ENCODE data around the gene SLC16A1.
"Not testable (repeated sequence)": the region's sequence is repeated elsewhere in the genome, so short reads cannot be mapped to it uniquely, and the experiment has no call there.

SLC16A1 gene

DNA sequence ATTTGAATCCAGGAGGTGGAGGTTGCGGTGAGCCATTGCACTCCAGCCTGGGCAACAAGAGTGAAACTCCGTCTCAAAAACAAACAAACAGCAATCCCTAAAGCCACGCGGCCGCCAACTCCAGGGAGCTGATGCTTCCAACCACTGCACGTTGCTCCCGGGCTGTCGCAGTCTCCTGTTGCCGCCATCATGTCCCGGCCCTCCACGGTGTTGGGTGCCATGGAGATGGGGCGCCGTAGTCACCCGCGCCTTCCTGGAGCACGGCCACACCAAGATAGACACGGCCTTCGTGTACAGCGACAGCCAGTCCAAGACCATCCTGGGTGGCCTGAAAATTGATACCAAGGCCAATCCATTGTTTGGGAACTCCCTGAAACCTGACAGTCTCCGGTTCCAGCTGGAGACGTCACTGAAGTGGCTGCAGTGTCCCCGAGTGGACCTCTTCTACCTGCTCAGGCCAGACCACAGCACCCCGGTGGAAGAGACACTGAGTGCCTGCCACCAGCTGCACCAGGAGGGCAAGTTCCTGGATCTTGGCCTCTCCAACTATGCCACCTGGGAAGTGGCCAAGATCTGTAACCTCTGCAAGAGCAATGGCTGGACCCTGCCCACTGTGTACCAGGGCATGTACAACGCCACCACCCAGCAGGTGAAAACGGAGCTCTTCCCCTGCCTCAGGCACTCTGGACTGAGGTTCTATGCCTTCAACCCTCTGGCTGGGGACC, 32.6 kb downstream of the SLC16A1 start:
- DNase-seq = no peak

DNA sequence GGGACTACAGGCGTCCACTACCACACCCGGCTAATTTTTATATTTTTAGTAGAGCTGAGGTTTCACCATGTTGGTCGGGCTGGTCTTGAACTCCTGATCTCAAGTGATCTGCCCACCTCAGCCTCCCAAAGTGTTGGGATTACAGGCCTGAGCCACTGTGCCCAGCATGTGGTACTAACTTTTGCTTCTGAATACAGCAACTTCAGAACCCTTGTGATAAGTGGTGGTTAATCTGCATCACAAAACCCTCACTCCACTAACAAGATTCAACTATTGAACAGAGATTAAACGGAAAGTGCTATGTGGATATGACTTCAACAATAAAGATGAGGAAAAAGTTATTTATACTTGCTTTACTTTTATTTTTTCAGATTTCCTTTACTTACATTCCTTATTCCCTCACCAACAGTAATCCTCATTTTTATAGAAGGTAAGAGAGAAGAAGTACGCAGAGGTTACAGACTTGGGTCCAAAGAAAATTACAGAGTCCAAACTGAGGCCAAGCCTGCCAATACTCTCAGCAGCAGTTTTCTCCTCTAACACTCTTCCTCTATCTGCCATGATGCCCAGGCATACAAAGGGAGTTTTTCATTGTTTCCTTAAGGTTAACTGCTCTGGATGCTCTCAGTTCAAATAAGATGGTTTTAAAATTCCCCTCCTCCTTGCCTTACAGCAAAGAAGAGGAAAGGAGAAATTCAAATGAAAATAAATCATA, 44.3 kb downstream of the SLC16A1 start:
- DNase-seq = no peak

DNA sequence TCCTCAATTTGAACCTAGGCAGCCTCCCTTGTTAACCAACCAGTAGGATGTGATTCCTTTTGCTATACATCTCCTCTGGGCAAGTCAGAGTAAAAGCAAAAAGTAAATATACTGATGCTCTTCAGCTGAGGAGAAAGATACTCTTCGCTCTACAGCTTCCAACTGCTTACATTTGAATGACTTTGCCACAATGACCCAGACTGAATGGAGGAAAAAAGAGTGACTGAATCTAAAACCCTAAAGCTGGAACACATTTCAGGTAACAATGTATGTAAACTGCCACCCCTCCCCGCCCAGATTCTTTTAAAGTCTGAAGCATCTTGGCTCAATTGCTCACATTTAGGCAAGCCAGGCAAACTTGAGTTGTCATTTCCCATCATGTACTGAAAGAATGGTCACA, 46.1 kb downstream of the SLC16A1 start:
- no peak for DNase-seq

DNA sequence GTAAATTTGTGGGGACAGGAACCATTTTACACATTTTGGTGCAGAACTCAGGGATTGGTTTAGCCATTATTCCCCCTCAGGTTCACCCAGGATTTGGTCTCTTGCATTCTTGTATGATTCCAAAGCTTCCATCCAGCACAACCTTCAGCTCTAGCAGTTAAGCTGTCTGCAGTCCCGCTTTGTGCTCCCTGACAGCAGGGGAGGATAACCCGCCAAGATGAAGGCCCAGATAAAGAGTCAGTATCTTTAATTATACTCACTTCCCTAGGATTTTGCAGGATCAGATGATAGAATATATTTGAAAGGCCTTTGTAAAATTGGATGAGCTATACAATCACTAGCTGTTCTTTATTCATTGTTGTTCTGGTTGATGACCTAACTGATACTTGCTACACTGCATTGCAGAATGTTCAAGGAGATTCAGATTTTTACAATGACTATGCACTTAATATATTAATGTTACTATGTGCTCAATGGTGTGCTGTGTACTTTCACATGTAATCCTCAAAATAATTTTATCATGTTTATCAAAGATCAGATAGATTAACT, 49.8 kb downstream of the SLC16A1 start:
- no peak for DNase-seq

DNA sequence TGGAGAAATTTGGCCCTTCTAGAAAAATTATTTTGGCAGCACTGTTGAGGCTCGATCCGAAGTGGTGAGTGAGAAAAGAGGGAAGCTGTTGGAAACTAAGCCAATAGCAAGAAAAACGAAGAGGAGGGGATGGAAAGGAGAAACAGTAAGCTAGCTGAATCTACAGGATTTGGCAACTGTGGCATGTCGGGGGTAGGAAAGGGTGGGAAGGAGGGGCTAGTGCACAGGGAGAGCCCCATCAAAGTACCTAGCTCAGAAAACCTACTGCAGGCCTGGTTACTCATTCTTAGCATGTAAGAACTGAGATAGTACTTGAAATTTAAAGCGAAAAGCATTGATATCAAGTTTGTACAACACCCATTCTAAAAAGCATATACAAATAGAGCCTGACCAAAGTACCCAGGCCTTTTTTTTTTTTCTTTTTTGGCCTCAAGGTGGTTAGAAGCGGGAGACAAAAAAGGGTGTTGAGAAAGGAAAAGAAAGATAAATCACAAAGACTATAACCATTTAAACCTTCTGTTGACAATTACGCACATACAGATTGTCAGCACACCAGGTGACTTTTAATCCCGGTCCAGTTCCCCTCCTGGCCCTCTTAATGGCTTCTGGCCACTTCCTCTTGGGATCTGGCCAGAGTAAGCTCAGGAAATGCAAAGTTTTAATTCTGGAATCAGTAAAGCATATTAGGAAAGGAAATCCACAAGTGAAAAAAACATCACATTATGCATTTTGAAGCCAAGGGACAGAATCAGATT, 50.4 kb downstream of the SLC16A1 start:
- DNase-seq = no peak

DNA sequence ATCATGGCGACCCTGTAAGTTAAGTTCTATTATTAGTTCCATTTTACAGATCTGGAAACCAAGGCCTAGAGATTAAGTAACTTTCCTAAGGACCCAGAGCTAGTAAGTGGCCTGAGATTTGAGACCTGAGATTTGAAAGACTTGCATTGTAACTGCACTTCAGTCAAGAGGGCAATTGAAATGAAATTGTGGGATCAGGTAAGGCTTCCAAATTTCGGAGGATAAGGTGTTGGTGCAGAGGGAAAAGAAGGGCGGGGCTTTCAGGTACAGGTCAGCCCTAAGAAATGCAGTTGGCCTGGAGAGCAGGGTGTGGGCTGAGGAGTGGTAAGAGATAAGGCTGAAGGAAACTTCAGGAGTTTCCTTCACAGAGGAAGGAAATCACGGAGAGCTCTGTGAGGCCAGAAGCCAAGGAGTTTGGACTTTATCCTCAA, 51.1 kb downstream of the SLC16A1 start:
- no peak for DNase-seq

DNA sequence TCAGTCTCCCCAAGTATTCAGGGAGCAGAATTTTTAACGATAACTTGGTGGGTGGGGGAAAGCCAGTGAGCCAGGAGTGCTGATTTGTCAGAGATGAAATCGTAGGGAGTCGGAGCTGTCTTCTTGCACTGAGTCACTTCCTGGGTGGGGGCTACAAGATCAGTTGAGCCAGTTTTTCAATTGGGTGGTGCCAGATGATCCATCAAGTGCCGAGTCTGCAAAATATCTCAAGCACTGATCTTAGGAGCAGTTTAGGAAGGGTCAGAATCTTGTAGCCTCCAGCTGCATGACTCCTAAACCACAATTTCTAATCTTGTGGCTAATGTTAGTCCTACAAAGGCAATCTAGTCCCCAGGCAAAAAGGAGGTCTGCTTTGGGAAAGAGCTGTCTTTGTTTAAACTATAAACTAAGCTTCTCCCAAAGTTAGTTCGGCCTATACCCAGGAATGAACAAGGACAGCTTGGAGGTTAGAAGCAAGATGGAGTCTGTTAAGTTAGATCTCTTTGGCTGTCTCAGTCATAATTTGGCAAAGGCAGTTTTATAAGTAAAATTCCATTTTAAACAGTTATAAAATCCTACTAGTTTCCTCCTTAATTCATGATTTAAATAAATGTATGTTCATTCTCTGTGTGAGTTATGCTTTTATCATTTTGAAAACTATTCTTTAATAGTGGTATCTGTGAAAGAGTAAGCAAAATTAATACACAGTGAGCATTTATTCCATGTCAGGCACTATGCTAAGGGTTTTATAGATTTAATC, 51.7 kb downstream of the SLC16A1 start:
- DNase-seq = no peak

DNA sequence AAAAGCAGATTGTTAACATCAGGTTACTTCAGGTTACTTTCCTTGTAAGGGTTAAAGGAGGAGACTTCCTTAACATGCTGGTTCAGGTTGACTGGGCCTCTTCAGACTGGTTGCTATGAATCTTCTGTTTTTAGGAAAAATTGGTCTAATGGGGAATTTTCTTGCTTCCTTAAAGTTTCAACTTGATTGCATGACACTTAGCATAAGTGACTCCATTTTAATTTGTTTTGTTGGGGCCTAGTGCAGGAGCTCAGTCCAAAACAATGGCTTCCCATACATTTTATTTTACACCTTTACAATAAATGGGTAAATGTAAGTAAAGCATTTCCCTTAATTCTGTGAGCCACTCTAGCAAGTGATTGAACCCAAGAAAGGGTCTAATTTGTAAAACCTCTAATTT, 53.8 kb downstream of the SLC16A1 start:
- DNase-seq = no peak

DNA sequence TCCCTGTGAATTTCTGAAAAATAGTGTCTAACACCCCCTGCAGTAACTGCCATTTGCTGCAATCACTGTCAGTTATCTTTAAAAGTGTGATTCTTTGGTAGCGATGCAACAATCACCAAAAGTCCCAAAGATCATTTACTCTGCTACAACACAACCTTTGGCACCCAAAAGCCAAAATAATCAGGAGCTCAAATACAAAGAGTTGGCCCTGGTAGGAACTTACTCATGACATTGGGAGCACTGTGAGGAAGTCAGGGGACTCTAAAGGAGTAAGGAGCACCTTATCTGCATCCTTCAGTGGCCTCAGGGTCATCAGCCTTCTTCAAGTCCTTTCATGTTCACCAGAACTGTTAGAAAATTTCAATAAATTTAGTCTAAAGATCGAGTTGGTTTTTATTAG, 54.6 kb downstream of the SLC16A1 start:
- DNase-seq = no peak

DNA sequence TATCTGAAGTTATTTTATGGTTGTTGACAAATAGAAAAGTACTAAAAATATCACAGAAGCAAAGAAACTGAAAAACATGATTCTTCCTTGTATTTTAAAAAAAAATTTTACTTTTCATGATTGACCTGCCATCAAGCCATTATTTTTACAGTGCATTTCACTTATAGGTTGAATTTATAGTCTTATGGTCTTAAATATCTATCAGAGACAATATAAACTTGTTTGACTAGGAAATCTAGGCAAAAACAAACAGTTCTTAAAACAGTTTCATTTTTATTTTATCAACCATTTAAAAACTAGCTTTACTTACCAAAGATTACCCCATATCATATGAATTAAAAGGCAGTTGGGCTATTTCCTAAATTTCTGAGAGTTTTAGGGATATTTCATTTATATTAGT, 59.2 kb downstream of the SLC16A1 start:
- DNase-seq = no peak

DNA sequence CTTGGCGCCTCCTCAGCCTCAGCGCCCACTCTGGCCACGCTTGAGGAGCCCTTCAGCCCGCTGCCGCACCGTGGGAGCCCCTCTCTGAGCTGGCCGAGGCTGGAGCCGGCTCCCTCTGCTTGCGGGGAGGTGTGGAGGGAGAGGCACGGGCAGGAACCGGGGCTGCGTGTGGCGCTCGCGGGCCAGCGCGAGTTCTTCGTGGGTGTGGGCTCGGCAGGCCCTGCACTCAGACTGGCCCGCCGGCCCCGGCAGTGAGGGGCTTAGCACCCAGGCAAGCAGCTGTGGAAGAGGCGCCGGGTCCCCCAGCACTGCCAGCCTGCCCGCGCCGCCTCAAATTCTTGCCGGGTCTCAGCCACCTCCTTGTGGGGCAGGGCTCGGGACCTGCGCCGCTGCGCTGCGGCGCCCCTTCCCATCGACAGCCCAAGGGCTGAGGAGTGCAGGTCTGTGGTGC, 61.4 kb downstream of the SLC16A1 start:
- no peak for DNase-seq

DNA sequence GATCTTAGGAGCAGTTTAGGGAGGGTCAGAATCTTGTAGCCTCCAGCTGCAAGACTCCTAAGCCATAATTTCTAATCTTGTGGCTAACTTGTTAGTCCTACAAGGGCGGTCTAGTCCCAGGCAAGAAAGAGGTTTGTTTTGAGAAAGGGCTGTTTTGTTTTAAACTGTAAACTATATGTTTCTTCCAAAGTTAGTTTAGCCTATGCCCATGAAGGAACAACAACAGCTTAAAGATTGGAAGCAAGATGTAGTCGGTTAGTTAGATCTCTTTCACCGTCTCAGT, 62.0 kb downstream of the SLC16A1 start:
- DNase-seq = no peak

DNA sequence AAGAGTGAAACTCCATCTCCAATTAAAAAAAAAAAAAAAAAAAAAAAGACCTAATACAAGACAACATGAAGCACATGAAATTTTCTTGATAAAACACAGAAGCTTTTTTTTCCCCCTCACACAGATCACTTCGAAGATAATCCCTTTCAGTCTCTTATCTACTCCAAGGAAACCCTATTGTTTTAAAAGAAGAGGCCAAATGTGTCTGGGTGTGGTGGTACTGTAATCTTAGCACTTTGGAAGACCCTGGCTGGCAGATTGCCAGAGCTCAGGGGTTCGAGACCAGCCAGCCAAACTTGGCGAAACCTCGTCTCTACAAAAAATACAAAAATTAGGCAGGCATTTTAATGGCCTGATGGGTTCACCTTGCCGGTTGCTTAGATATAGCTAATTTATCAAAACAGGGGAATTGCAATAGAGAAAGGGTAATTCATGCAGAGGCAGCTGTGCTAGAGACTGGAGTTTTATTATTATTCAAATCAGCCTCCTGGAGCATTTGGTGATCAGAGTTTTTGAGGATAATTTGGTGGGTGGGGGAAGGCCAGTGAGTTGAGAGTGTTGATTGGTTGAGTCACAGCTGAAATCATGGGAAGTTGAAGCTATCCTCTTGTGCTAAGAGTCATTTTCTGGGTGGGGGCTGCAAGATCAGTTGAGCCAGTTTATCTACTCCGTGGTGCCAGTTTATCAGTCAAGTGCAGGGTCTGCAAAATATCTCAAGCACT, 62.5 kb downstream of the SLC16A1 start:
- no peak for DNase-seq

DNA sequence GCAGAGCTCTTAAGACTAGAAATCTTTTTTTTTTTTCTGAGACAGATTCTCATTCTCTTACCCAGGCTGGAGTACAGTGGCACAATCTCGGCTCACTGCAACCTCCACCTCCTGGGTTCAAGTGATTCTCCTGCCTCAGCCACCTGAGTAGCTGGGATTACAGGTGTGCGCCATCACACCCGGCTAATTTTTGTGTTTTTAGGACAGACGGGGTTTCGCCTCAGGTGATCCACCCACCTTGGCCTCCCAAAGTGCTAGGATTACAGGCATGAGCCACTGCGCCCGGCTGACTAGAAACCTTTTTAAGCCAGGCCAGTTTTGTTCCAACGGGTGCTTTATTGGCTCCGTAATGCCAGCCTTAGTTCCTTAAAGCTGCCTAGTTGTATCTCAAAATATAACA, 66.1 kb downstream of the SLC16A1 start:
- DNase-seq = not testable (repeated sequence)

DNA sequence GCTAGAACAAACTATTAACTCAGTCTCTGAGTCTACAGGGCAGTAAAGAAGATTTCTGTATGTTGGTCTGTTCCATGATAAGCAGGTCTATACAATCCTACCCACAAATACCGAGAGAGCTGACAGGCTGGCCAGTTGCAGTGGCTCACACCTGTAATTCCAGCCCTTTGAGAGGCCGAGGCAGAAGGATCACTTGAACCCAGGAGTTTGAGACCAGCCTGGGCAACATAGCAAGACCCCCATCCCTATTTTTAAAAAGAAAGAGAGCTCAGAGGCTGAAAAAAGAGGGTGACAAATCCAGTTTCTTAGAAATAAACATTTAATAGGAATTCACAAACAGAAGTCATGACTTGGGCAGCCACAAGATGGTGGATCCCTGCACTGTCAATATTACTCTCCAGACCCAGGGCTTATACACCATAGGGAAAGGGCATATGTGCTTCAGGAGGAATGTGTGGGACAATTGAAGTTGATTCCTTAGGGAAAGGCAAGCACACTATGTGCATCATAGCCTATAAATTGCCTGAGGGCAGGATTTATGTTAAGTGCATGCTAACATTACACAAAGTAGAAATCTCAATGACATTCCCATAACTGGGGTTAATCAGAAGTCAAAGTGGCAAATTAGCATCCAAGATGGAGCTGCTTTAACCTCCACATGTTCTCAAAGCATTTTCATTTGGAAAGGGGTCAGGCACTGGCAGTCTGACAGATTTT, 66.8 kb downstream of the SLC16A1 start:
- no peak for DNase-seq

DNA sequence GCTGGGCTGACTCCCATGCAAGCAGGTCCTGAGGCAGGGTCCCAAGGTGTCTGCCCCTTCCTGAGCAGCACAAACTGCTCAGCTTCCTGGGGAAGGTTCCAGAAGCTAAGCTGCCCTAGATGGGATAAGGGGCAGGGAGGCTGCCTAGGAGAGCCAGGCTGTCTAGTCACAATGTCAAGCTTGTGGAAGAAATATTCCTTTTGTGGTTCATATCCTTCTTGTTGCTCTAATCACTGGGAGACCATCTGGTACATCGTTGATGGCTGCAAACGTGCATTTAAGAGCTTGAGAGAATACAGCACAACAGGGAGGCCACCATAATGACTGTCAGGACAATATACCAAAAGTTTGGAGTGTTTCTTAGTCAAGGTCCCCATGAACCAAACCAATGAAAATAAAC, 67.4 kb downstream of the SLC16A1 start:
- DNase-seq = no peak

DNA sequence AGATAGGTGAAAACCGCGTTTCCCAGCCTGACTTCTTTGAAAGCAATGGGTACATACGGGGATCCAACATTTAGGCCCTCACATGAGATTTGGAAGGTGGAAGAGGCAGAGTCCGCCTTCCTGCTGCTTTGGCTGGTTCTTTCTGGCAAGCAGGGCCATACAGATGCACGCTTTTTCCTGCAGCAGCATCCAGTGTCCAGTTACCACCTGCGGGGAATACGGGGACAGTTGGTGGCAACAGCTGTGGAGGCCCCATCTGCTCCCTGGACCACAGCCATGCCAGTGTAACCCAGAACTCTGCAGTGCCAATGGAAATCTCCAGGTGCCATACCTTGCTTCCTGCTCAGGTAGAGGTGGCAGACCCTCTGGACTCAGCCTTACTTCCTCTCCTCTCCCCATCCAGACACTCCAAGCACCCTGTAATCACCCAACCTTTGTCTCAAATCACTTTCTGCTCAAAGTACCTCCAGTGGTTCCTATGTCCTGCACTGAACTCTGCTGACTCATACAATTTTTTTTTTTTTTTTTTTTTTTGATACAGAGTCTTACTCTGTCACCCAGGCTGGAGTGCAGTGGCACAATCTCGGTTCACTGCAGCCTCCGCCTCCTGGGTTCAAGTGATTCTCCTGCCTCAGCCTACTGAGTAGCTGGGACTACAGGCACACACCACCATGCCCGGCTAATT, 68.3 kb downstream of the SLC16A1 start:
- DNase-seq = no peak

DNA sequence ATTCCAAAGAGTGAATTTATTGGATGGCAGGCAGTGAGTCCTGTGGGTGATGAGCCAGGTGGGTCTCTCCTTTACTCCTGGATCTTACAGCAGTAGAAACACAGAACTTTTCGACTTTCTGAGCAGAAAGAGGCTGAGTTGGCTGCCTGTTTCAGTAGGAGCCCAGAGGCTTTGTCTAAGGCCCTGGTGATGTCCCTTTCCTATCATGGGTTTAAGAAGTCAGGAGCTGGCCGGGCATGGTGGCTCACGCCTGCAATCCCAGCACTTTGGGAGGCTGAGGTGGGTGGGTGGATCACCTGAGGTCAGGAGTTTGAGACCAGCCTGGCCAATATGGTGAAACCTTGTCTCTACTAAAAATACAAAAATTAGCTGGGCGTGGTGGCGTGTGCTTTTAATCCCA, 71.0 kb downstream of the SLC16A1 start:
- not testable (repeated sequence) for DNase-seq

DNA sequence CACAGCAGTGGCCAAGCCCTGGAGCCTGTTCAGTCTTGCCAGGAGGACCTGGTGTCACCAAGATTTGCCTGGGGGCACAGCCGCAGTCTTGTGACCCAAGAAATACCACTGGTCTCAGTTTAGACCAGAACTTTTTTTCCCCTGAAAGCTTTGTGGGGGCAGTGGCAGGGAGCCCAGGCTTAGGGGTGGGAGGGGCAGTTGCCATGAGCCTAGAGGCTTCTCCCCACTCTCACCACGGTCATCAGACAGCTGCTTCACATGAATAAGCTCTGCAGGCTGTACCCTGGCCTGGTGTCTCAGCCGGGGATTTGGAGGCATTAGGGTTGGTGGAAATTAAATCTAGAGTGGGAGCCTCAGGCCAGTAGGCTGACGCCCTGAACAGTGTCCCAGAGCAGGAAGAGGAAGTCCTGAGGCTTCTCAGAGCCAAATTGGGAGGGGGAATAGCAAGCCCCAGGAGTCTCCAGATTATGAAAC, 73.7 kb downstream of the SLC16A1 start:
- DNase-seq = no peak

DNA sequence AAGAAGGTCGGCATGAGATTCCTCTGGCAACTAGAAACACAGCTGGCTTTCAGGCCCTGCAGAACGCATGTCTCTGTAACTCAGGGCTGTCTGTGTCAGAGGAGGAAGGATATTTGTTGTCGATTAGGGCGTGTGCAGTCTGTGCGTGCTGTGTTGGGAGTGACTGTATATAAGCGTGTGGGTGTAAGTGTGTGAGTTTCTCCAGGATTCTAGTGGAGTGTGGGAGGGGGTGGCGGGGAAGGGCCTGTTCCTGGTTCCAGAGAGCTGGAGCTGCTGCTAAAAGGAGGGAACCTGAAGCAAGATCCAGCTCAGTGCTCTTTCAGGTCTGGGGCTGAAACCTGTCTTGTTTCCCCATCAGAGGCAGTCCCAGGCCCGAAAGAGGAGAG, 74.3 kb downstream of the SLC16A1 start:
- DNase-seq = no peak

DNA sequence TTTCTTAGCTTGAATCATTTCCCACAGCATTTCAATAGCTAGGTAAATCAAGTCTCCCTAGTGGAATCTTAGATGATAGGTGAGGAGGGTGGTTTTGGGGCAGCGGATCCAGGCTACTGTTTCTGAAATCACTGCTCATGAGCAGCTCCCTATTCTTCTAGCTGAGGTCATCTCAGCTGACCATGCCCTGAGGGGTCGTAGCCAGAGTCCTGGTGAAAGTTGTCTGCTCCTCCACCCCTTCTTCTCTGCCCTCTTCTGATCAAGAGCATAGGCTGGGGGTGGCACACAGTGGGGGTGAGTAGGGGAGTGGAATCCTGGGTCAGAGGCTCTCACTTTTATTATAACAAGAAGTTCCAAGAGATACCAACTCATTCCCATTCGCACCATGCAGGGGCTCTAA, 76.2 kb downstream of the SLC16A1 start:
- DNase-seq = no peak
